Esophagus squamous epithelium (tissue), 5 donors: ENCODE measurements around the gene HBQ1. TPM values are rescaled to one million over a fixed set of nuclear protein-coding genes. Genes with fewer than 3 reads are reported as not detected.
"Not testable (repeated sequence)": the region's sequence is repeated elsewhere in the genome, so short reads cannot be mapped to it uniquely, and the experiment has no call there.

Experiments
- DNase-seq: peaks from one replicate; lab custom pipeline; 2025; lab: John Stamatoyannopoulos, UW
- H3K27ac ChIP-seq, 4 donors: fragments of 200-600 bp; sonication (generic); one replicate each; pipeline ENCODE4 v1.5.1; 2016 to 2019; ENCODE audit warnings: mild to moderate bottlenecking in 1 of 4
- H3K27me3 ChIP-seq, 4 donors: fragments of 200-600 bp; sonication (generic); 1 replicate in 3 of 4; 2 replicates in 1 of 4; pipeline versions ENCODE4 v1.5.1 to v1.6.0; 2017 to 2021; ENCODE audit warnings: antibody characterized with exemption in 1 of 4
- H3K36me3 ChIP-seq, 3 donors: fragments of 200-600 bp; sonication (generic); one replicate each; pipeline ENCODE4 v1.5.1; 2016 to 2019
- H3K4me1 ChIP-seq, 3 donors: fragments of 200-600 bp; sonication (generic); one replicate each; pipeline ENCODE4 v1.5.1; 2017 to 2019
- H3K4me3 ChIP-seq, 4 donors: fragments of 200-600 bp; sonication (generic); 1 replicate in 3 of 4; 2 replicates in 1 of 4; pipeline ENCODE4 v1.5.1; 2016 to 2019; ENCODE audit warnings: mild to moderate bottlenecking in 2 of 4, moderate library complexity in 1 of 4
- H3K9me3 ChIP-seq, 3 donors: fragments of 200-600 bp; sonication (generic); one replicate each; pipeline ENCODE4 v1.5.1; 2016 to 2019
- POLR2A ChIP-seq, 4 donors: fragments of 450-650 bp; IDR thresholded peaks; one replicate each; pipeline ENCODE4 v1.6.1; 2017; ENCODE audit warnings: antibody characterized with exemption in 4 of 4, mild to moderate bottlenecking in 4 of 4, moderate library complexity in 3 of 4
- WGBS, 2 donors: methylation state at CpG; one replicate each; pipeline ENCODE4 v1.1.5; 2018; 5-methylcytosine and 5-hydroxymethylcytosine counted together
- intact Hi-C: fragments of 100-400 bp; cut with DNase I; formaldehyde crosslinking; loops from one replicate; pipeline ENCODE4 v1.15.0; 2022
- total RNA-seq, 4 donors: library from RNA; depleted of rRNA; stranded (reverse); fragments of >200 nt; gene quantifications; one replicate each; pipeline ENCODE4 v1.1.0, GENCODE V29; 2016
- TF ChIP-seq, protein P1 (sequence below), 6 experiments: fragments of 450-650 bp in 4 of 6; fragments of 200-600 bp in 2 of 6; sonication (generic) in 2 of 6; IDR thresholded peaks; one replicate each; pipeline ENCODE4 v1.5.1; 2016 to 2019; ENCODE audit warnings: antibody characterized with exemption in 6 of 6, mild to moderate bottlenecking in 4 of 6, moderate library complexity in 4 of 6
- donor health status: DM: yes; HTN: yes; CAD: no.

Gene HBQ1
- total RNA-seq, 4 donors from 2014 or later, result not detected

DNA sequence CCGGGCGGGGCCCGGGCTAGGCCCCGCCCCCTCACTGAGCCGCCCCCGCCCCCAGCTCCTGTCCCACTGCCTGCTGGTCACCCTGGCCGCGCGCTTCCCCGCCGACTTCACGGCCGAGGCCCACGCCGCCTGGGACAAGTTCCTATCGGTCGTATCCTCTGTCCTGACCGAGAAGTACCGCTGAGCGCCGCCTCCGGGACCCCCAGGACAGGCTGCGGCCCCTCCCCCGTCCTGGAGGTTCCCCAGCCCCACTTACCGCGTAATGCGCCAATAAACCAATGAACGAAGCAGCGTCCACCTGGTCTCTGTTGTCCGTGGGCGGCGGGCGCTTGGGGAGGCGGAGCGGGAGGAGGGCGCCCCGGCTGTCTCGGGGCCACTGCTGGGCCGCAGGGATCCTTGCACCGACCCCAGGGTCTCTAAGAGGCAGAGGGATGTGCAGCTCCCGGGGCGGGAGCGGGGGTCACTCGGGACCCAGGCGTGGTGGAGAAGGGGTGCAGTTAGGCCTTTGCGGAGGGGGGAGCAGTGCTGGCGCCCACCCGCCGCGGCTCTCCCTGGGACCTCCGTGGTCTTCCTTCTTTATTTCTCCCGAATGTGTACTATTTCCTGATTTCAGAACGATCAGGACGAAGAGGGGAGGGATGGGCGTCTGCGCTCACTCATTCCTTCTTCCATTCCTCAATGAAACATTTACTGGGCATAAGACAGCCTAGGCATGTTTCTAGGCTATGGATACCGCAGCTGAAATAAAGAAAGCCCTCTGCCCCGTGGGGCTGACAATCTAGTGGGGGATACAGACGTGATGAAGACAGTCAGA, 25.8 kb upstream of the HBQ1 start:
- 2 to 3% methylated on average over 14 to 18 of the region's 59 CpGs for WGBS, 2 donors
- no peak for DNase-seq

DNA sequence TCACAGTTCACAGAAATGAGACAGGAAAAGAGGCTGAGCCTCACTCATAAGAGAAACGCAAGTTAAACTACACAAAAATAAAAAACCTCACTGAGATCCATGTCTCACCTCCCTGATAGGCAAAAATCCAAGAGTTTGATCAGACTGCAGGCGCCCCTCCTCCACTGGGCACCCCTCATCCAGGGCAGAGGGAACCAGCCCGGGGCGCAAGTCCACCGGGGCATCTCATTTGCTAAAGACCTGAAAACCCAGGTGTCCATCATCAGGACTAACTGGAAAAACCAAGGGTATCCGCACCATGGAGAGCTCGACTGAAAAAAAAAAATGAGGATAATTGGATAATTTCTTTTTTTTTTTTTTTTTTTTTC, 25.2 kb upstream of the HBQ1 start:
- TF ChIP-seq, protein P1, sequence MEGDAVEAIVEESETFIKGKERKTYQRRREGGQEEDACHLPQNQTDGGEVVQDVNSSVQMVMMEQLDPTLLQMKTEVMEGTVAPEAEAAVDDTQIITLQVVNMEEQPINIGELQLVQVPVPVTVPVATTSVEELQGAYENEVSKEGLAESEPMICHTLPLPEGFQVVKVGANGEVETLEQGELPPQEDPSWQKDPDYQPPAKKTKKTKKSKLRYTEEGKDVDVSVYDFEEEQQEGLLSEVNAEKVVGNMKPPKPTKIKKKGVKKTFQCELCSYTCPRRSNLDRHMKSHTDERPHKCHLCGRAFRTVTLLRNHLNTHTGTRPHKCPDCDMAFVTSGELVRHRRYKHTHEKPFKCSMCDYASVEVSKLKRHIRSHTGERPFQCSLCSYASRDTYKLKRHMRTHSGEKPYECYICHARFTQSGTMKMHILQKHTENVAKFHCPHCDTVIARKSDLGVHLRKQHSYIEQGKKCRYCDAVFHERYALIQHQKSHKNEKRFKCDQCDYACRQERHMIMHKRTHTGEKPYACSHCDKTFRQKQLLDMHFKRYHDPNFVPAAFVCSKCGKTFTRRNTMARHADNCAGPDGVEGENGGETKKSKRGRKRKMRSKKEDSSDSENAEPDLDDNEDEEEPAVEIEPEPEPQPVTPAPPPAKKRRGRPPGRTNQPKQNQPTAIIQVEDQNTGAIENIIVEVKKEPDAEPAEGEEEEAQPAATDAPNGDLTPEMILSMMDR (IDR thresholded peaks at IDR 0.05), result no peak
- no peak for TF ChIP-seq POLR2A (IDR thresholded peaks at IDR 0.05)
- no peak overlapping the region for H3K27ac ChIP-seq
- 60 to 65% methylated on average over 7 of the region's 7 CpGs for WGBS, 2 donors
- H3K4me3 ChIP-seq, result peak overlapping the region in 2 of 4 donors; percentile 35 to 70
- intact Hi-C loops, result no loop called here
- peaks cover 0 to 64% (median 7%) of the 10 kb centered on the region in 4 donors for H3K27me3 ChIP-seq
- H3K4me1 ChIP-seq, result peaks cover 4 to 10% (median 8%) of the 10 kb centered on the region in 3 donors
- no peaks in the 10 kb centered on the region for H3K9me3 ChIP-seq
- no peak for DNase-seq
- no peaks in the 10 kb centered on the region for H3K36me3 ChIP-seq

More for the DNA sequence above, 25.8 kb upstream of the HBQ1 start:
- H3K4me1 ChIP-seq, result peaks cover 4 to 10% (median 8%) of the 10 kb centered on the region in 3 donors
- peak overlapping the region; percentile 26 to 70 (median 41) for H3K4me3 ChIP-seq
- TF ChIP-seq, protein P1 (IDR thresholded peaks at IDR 0.05), result no peak
- TF ChIP-seq POLR2A (IDR thresholded peaks at IDR 0.05), result no peak
- intact Hi-C loops, result no loop called here
- no peaks in the 10 kb centered on the region for H3K9me3 ChIP-seq
- H3K27ac ChIP-seq, result no peak overlapping the region
- H3K36me3 ChIP-seq, result no peaks in the 10 kb centered on the region
- peaks cover 0 to 65% (median 7%) of the 10 kb centered on the region in 4 donors for H3K27me3 ChIP-seq

DNA sequence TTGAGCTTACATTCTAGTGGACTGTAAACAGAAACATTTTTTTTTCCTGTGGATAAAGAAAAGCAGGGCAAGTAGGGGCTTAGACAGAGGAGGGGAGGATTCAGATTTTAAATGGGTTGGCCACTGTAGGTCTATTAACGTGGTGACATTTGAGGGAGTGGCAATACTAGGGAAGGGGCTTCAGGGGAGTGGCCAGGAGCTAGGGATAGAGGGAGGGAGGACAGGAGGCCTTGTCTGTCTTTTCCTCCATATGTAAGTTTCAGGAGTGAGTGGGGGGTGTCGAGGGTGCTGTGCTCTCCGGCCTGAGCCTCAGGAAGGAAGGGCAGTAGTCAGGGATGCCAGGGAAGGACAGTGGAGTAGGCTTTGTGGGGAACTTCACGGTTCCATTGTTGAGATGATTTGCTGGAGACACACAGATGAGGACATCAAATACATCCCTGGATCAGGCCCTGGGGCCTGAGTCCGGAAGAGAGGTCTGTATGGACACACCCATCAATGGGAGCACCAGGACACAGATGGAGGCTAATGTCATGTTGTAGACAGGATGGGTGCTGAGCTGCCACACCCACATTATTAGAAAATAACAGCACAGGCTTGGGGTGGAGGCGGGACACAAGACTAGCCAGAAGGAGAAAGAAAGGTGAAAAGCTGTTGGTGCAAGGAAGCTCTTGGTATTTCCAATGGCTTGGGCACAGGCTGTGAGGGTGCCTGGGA, 21.0 kb upstream of the HBQ1 start:
- intact Hi-C loops, result no loop called here
- Histone ChIP-seq H3K27ac (no peak overlapping the region), H3K27me3 (peaks cover 0 to 88% (median 6%) of the 10 kb centered on the region in 4 donors), H3K9me3 (no peaks in the 10 kb centered on the region), H3K4me3 (no peak overlapping the region), H3K4me1 (peaks cover 3 to 8% (median 7%) of the 10 kb centered on the region in 3 donors), H3K36me3 (no peaks in the 10 kb centered on the region)
- DNase-seq, result no peak
- no peak for TF ChIP-seq POLR2A (IDR thresholded peaks at IDR 0.05)
- TF ChIP-seq, protein P1 (IDR thresholded peaks at IDR 0.05), result no peak
- 48 to 50% methylated on average over 6 of the region's 6 CpGs for WGBS, 2 donors

DNA sequence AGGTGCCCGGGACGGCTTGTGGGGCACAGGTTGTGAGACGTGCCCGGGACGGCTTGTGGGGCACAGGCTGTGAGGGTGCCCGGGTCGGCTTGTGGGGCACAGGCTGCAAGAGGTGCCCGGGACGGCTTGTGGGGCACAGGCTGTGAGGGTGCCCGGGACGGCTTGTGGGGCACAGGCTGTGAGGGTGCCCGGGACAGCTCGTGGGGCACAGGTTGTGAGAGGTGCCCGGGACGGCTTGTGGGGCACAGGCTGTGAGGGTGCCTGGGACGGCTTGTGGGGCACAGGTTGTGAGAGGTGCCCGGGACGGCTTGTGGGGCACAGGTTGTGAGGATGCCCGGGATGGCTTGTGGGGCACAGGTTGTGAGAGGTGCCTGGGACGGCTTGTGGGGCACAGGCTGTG, 20.0 kb upstream of the HBQ1 start:
- H3K36me3 ChIP-seq, DNase-seq, H3K27ac ChIP-seq, H3K9me3 ChIP-seq, H3K4me3 ChIP-seq, intact Hi-C loops, H3K4me1 ChIP-seq: not testable (repeated sequence)
- WGBS, 2 donors, result 81% methylated on average over 5 of the region's 20 CpGs; no CpG with 5 or more reads in 1 of the 2 donors
- peaks cover under 1 to 82% (median 5%) of the 10 kb centered on the region in 4 donors for H3K27me3 ChIP-seq

DNA sequence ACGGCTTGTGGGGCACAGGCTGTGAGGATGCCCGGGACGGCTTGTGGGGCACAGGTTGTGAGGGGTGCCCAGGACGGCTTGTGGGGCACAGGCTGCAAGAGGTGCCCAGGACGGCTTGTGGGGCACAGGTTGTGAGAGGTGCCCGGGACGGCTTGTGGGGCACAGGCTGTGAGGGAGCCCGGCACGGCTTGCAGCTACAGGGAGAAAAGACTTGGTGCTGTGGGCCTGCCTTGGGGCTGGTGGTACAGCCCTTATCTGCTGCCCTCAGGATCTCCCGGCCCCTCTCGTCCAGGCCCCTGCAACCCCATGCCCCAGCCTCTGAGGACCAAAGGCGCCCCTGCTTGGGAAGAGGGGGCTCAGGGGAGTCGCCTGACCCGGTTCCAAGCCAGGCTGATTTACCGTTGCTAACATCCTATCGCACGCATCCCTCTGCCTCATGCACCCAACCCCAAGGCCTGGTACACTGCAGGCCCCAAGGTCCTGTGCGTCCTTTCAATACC, 19.5 kb upstream of the HBQ1 start:
- H3K4me1 ChIP-seq, result peaks cover 5 to 9% (median 8%) of the 10 kb centered on the region in 3 donors
- no peaks in the 10 kb centered on the region for H3K36me3 ChIP-seq
- H3K27ac ChIP-seq, result no peak overlapping the region
- no peak for DNase-seq
- no peaks in the 10 kb centered on the region for H3K9me3 ChIP-seq
- peaks cover 6 to 82% (median 8%) of the 10 kb centered on the region in 4 donors for H3K27me3 ChIP-seq
- no peak overlapping the region for H3K4me3 ChIP-seq
- intact Hi-C loops, result no loop called here
- TF ChIP-seq, protein P1 (IDR thresholded peaks at IDR 0.05), result no peak
- no peak for TF ChIP-seq POLR2A (IDR thresholded peaks at IDR 0.05)
- 46 to 61% methylated on average over 12 of the region's 18 CpGs for WGBS, 2 donors
